PC-9 (cell line): ENCODE measurements around the gene RETREG2. TPM values are rescaled to one million over a fixed set of nuclear protein-coding genes. Genes with fewer than 3 reads are reported as not detected.

ENCODE experiments used
- BruUV-seq: library from RNA; stranded (reverse); fragments of 400-500 nt; replicated peaks from 2 replicates; lab custom pipeline; 2021; lab: Mats Ljungman, UMichigan
- CTCF ChIA-PET: fragments of 300-600 bp; sonication (Branson Sonifier 250); formaldehyde crosslinking; loops from one replicate; lab custom pipeline; 2022; ENCODE audit warnings: antibody characterized with exemption; lab: Charles Lee
- POLR2A ChIA-PET: fragments of 300-600 bp; sonication (Branson Sonifier 250); formaldehyde crosslinking; loops from one replicate; lab custom pipeline; 2022; ENCODE audit warnings: antibody characterized with exemption; ENCODE audit not compliant: unreplicated experiment; lab: Charles Lee
- DNase-seq, 2 experiments: peaks; one replicate each; pipeline versions ENCODE4 v3.0.0 to v3.0.0-alpha.2; 2015 to 2022; ENCODE audit warnings: mixed read lengths in 1 of 2
- H2AFZ ChIP-seq: fragments of 200-600 bp; sonication (generic); 2 replicates; pipeline ENCODE4 v1.8.1; 2017; ENCODE audit warnings: antibody characterized with exemption
- H3F3A ChIP-seq: fragments of 200-600 bp; sonication (generic); 2 replicates; pipeline ENCODE4 v1.8.1; 2017; ENCODE audit warnings: antibody characterized with exemption, mild to moderate bottlenecking, low read depth; ENCODE audit not compliant: insufficient read depth
- H3K27ac ChIP-seq: fragments of 200-600 bp; sonication (generic); 2 replicates; pipeline ENCODE4 v1.6.1; 2016; ENCODE audit warnings: mixed run types
- H3K27me3 ChIP-seq: fragments of 200-600 bp; sonication (generic); 2 replicates; pipeline ENCODE4 v1.6.1; 2016; ENCODE audit warnings: low read depth, mixed run types; ENCODE audit not compliant: insufficient read depth
- H3K36me3 ChIP-seq: fragments of 200-600 bp; sonication (generic); 2 replicates; pipeline ENCODE4 v1.6.1; 2016; ENCODE audit warnings: low read depth, mixed run types
- H3K4me1 ChIP-seq: fragments of 200-600 bp; sonication (generic); replicated peaks from 2 replicates; pipeline ENCODE4 v1.6.1; 2016; ENCODE audit warnings: mixed run types; ENCODE audit not compliant: insufficient read depth
- H3K4me2 ChIP-seq: fragments of 200-600 bp; sonication (generic); 2 replicates; pipeline ENCODE4 v1.6.1; 2017; ENCODE audit warnings: mixed run types
- H3K4me3 ChIP-seq: fragments of 200-600 bp; sonication (generic); 2 replicates; pipeline ENCODE4 v1.6.1; 2016; ENCODE audit warnings: mixed run types
- H3K79me2 ChIP-seq: fragments of 200-600 bp; sonication (generic); 2 replicates; pipeline ENCODE4 v1.6.1; 2017; ENCODE audit warnings: low read depth, mixed run types
- H3K9me2 ChIP-seq: fragments of 200-600 bp; sonication (generic); 2 replicates; pipeline ENCODE4 v1.8.1; 2017; ENCODE audit warnings: mild to moderate bottlenecking; ENCODE audit not compliant: insufficient read depth
- H3K9me3 ChIP-seq: fragments of 200-600 bp; sonication (generic); 2 replicates; pipeline ENCODE4 v1.8.1; 2016; ENCODE audit warnings: low read depth; ENCODE audit not compliant: insufficient read depth
- H4K20me1 ChIP-seq: fragments of 200-600 bp; sonication (generic); 2 replicates; pipeline ENCODE4 v1.8.1; 2017; ENCODE audit not compliant: insufficient read depth
- CTCF ChIP-seq: fragments of 200-600 bp; sonication (generic); conservative IDR thresholded peaks from 2 replicates; pipeline ENCODE4 v1.6.1; 2017; ENCODE audit warnings: mixed run types, antibody characterized with exemption, mild to moderate bottlenecking, moderate library complexity
- EZH2 ChIP-seq: fragments of 200-600 bp; sonication (generic); IDR thresholded peaks from 2 replicates; pipeline ENCODE4 v1.8.0; 2017; ENCODE audit warnings: antibody characterized with exemption, low read depth
- intact Hi-C: fragments of 100-400 bp; cut with micrococcal nuclease; formaldehyde crosslinking; loops from one replicate; pipeline ENCODE4 v1.10.0; 2022; ENCODE audit not compliant: unreplicated experiment
- total RNA-seq: library from RNA; stranded (reverse); gene quantifications from 2 replicates; pipeline ENCODE4 v1.2.3, GENCODE V29; 2021

Gene RETREG2
- total RNA-seq, 1 experiment from 2014 or later: 84.4 TPM

- intact Hi-C loops: loop anchor here (5.0 kb wide), 1 partner anchor 524 kb away; no protein-coding TSS in a partner anchor
- no peaks in the 10 kb centered on the region for H3K27me3 ChIP-seq
- H3K36me3 ChIP-seq: no peaks in the 10 kb centered on the region
- H3F3A ChIP-seq: no peaks in the 10 kb centered on the region
- CTCF ChIA-PET: no interaction called here
- H3K27ac ChIP-seq: no peak overlapping the region
- no peak for TF ChIP-seq CTCF
- no peak for TF ChIP-seq EZH2
- BruUV-seq: no TSS peak
- H3K9me2 ChIP-seq: no peaks in the 10 kb centered on the region
- H2AFZ ChIP-seq: no peak overlapping the region
- no peak overlapping the region for H3K4me2 ChIP-seq
- 0 out of 2 replicates have a peak, but pooled peaks cover 8% of the 10 kb centered on the region for H3K4me1 ChIP-seq
- POLR2A ChIA-PET: no interaction called here
- DNase-seq: no peak
- no peaks in the 10 kb centered on the region for H4K20me1 ChIP-seq
- no peaks in the 10 kb centered on the region for H3K9me3 ChIP-seq
- H3K4me3 ChIP-seq: no peak overlapping the region
- no peaks in the 10 kb centered on the region for H3K79me2 ChIP-seq
Measured at GRCh38 chr2:219163156-219163555, 14.9 kb upstream of the RETREG2 start.

- Histone ChIP-seq H3K4me2 (no peak overlapping the region), H3K4me3 (no peak overlapping the region), H4K20me1 (no peaks in the 10 kb centered on the region), H3K9me2 (no peaks in the 10 kb centered on the region), H2AFZ (no peak overlapping the region), H3K36me3 (no peaks in the 10 kb centered on the region), H3F3A (no peaks in the 10 kb centered on the region), H3K9me3 (no peaks in the 10 kb centered on the region), H3K79me2 (no peaks in the 10 kb centered on the region), H3K27me3 (no peaks in the 10 kb centered on the region), H3K4me1 (0 out of 2 replicates have a peak, but pooled peaks cover 8% of the 10 kb centered on the region), H3K27ac (no peak overlapping the region)
- DNase-seq: no peak
- ChIA-PET POLR2A (no interaction called here), CTCF (no interaction called here)
- intact Hi-C loops: no loop called here
- no TSS peak for BruUV-seq
- TF ChIP-seq EZH2 (no peak), CTCF (no peak)
Measured at GRCh38 chr2:219165058-219165911, 12.8 kb upstream of the RETREG2 start.

- no peak overlapping the region for H3K4me3 ChIP-seq
- ChIA-PET POLR2A (no interaction called here), CTCF (interaction anchor here (0.6 kb wide), 1 partner anchor 165 kb away, joined by 9 read pairs; no protein-coding TSS in a partner anchor)
- no peak for DNase-seq
- no peak overlapping the region for H3K27ac ChIP-seq
- H4K20me1 ChIP-seq: no peaks in the 10 kb centered on the region
- H3K36me3 ChIP-seq: 0 out of 2 replicates have a peak, but pooled peaks cover 4% of the 10 kb centered on the region
- H3F3A ChIP-seq: peaks cover 16% of the 10 kb centered on the region; the same call in 1 of the 2 replicates
- H3K9me3 ChIP-seq: no peaks in the 10 kb centered on the region
- no peaks in the 10 kb centered on the region for H3K4me1 ChIP-seq
- H3K9me2 ChIP-seq: no peaks in the 10 kb centered on the region
- intact Hi-C loops: no loop called here
- H2AFZ ChIP-seq: no peak overlapping the region
- no peaks in the 10 kb centered on the region for H3K27me3 ChIP-seq
- no peak for TF ChIP-seq CTCF
- no peak for TF ChIP-seq EZH2
- no peaks in the 10 kb centered on the region for H3K79me2 ChIP-seq
- H3K4me2 ChIP-seq: no peak overlapping the region
- BruUV-seq: no TSS peak
Measured at GRCh38 chr2:219167997-219168396, 10.1 kb upstream of the RETREG2 start.
